ENCODE measurements around the gene LAMA2.

LAMA2 gene

GRCh38 chr6:129329678-129330077 is 446.7 kb downstream of the LAMA2 start:
- DNase-seq: no peak

GRCh38 chr6:129331450-129332138 is 448.7 kb downstream of the LAMA2 start:
- DNase-seq: no peak

GRCh38 chr6:129335792-129336191 is 452.9 kb downstream of the LAMA2 start:
- no peak for DNase-seq

- DNase-seq: no peak
These were observed 455.7 kb downstream of the LAMA2 start for GRCh38 chr6:129338683-129339082.

- DNase-seq: no peak
These were observed 458.0 kb downstream of the LAMA2 start for GRCh38 chr6:129340983-129341382.

- DNase-seq: no peak
These were observed 459.3 kb downstream of the LAMA2 start for GRCh38 chr6:129342243-129342642.

- no peak for DNase-seq
These were observed 459.9 kb downstream of the LAMA2 start for GRCh38 chr6:129342796-129343195.

GRCh38 chr6:129344379-129344778 is 461.4 kb downstream of the LAMA2 start:
- DNase-seq: no peak

GRCh38 chr6:129345890-129346289 is 463.0 kb downstream of the LAMA2 start:
- no peak for DNase-seq

- no peak for DNase-seq
These were observed 464.0 kb downstream of the LAMA2 start for GRCh38 chr6:129346964-129347363.

GRCh38 chr6:129350278-129350677 is 467.3 kb downstream of the LAMA2 start:
- no peak for DNase-seq

GRCh38 chr6:129351807-129352206 is 468.9 kb downstream of the LAMA2 start:
- no peak for DNase-seq

- DNase-seq: no peak
These were observed 470.1 kb downstream of the LAMA2 start for GRCh38 chr6:129353067-129353466.

GRCh38 chr6:129356129-129356528 is 473.2 kb downstream of the LAMA2 start:
- no peak for DNase-seq

- DNase-seq: no peak
These were observed 477.1 kb downstream of the LAMA2 start for GRCh38 chr6:129359811-129360681.

- no peak for DNase-seq
These were observed 477.7 kb downstream of the LAMA2 start for GRCh38 chr6:129360682-129360955.

GRCh38 chr6:129364037-129364436 is 481.1 kb downstream of the LAMA2 start:
- no peak for DNase-seq

GRCh38 chr6:129364767-129365166 is 481.8 kb downstream of the LAMA2 start:
- no peak for DNase-seq

- no peak for DNase-seq
These were observed 485.1 kb downstream of the LAMA2 start for GRCh38 chr6:129368076-129368475.

GRCh38 chr6:129368970-129369369 is 486.0 kb downstream of the LAMA2 start:
- DNase-seq: no peak

- DNase-seq: no peak
These were observed 486.8 kb downstream of the LAMA2 start for GRCh38 chr6:129369737-129370136.

GRCh38 chr6:129370268-129370916 is 487.5 kb downstream of the LAMA2 start:
- peak; percentile 53 for DNase-seq

- no peak for DNase-seq
These were observed 498.9 kb downstream of the LAMA2 start for GRCh38 chr6:129381885-129382284.

GRCh38 chr6:129382916-129383315 is 500.0 kb downstream of the LAMA2 start:
- no peak for DNase-seq

Measured in CD4-positive, alpha-beta T cell treated with Interleukin-6 for 4 hours (primary cell).